Activated CD4-positive, alpha-beta memory T cell treated with anti-CD3 and anti-CD28 coated beads, Interleukin-2, amount 10 ng/mL, durations not matched to agents 7 days and 5 days (primary cell): ENCODE data around the gene RNF5. TPM values are rescaled to one million over a fixed set of nuclear protein-coding genes. Genes with fewer than 3 reads are reported as not detected.

Experiments
- CTCF ChIA-PET: fragments of 350-600 bp; sonication (Branson Sonifier 250); formaldehyde crosslinking; loops from one replicate; lab custom pipeline; 2021; ENCODE audit warnings: antibody characterized with exemption, inconsistent platforms; lab: Charles Lee
- POLR2A ChIA-PET: fragments of 350-600 bp; sonication (Branson Sonifier 250); formaldehyde crosslinking; loops from one replicate; lab custom pipeline; 2021; ENCODE audit warnings: antibody characterized with exemption; lab: Charles Lee
- DNase-seq: peaks from one replicate; pipeline ENCODE4 v3.0.0-alpha.2; 2020
- H3K27ac Mint-ChIP-seq: one replicate; pipeline ENCODE4 v1.8.0; 2021; ENCODE audit warnings: mild to moderate bottlenecking, mixed read lengths
- H3K27me3 Mint-ChIP-seq: one replicate; pipeline ENCODE4 v1.8.0; 2021; ENCODE audit warnings: mixed read lengths
- H3K36me3 Mint-ChIP-seq: one replicate; pipeline ENCODE4 v1.8.0; 2021; ENCODE audit warnings: low read depth, mixed read lengths
- H3K4me1 Mint-ChIP-seq: one replicate; pipeline ENCODE4 v1.8.0; 2021; ENCODE audit warnings: mixed read lengths
- H3K4me3 Mint-ChIP-seq: one replicate; pipeline ENCODE4 v1.8.0; 2021; ENCODE audit warnings: mild to moderate bottlenecking, mixed read lengths
- H3K9me3 Mint-ChIP-seq: one replicate; pipeline ENCODE4 v1.8.0; 2021; ENCODE audit warnings: mixed read lengths
- total RNA-seq, 2 experiments: library from RNA; stranded (reverse); gene quantifications; one replicate each; pipeline ENCODE4 v1.2.3, GENCODE V29; 2021

RNF5 gene
- total RNA-seq, 2 experiments from 2014 or later = 44.0 to 45.4 TPM

- Mint-ChIP-seq H3K27ac (no peak overlapping the region), H3K4me3 (no peak overlapping the region)
- POLR2A ChIA-PET = no interaction called here
Observed at GRCh38 chr6:32212076-32212760, 34.0 kb downstream of the RNF5 start.

GRCh38 chr6:32213649-32214048, 35.4 kb downstream of the RNF5 start:
- POLR2A ChIA-PET = no interaction called here
- Mint-ChIP-seq H3K9me3 (no peaks in the 10 kb centered on the region), H3K36me3 (no peaks in the 10 kb centered on the region), H3K27ac (no peak overlapping the region), H3K4me3 (no peak overlapping the region), H3K27me3 (peaks cover 7% of the 10 kb centered on the region), H3K4me1 (no peaks in the 10 kb centered on the region)
- DNase-seq = no peak
- CTCF ChIA-PET = no interaction called here

More at GRCh38 chr6:32212076-32212760, 34.0 kb downstream of the RNF5 start:
- no peaks in the 10 kb centered on the region for H3K36me3 Mint-ChIP-seq
- no peaks in the 10 kb centered on the region for H3K4me1 Mint-ChIP-seq
- DNase-seq = no peak
- CTCF ChIA-PET = no interaction called here
- H3K9me3 Mint-ChIP-seq = no peaks in the 10 kb centered on the region
- peaks cover 5% of the 10 kb centered on the region for H3K27me3 Mint-ChIP-seq

- Mint-ChIP-seq H3K4me3 (no peak overlapping the region), H3K4me1 (no peaks in the 10 kb centered on the region), H3K36me3 (no peaks in the 10 kb centered on the region), H3K27ac (no peak overlapping the region), H3K27me3 (peaks cover 4% of the 10 kb centered on the region), H3K9me3 (no peaks in the 10 kb centered on the region)
- CTCF ChIA-PET = no interaction called here
- DNase-seq = no peak
- POLR2A ChIA-PET = no interaction called here
Observed at GRCh38 chr6:32214126-32214525, 35.9 kb downstream of the RNF5 start.

- no peaks in the 10 kb centered on the region for H3K9me3 Mint-ChIP-seq
- no peak overlapping the region for H3K4me3 Mint-ChIP-seq
- CTCF ChIA-PET = no interaction called here
- POLR2A ChIA-PET = no interaction called here
- no peak for DNase-seq
- no peaks in the 10 kb centered on the region for H3K4me1 Mint-ChIP-seq
- H3K27me3 Mint-ChIP-seq = peaks cover 4% of the 10 kb centered on the region
- no peak overlapping the region for H3K27ac Mint-ChIP-seq
- no peaks in the 10 kb centered on the region for H3K36me3 Mint-ChIP-seq
Observed at GRCh38 chr6:32215617-32216016, 37.4 kb downstream of the RNF5 start.

GRCh38 chr6:32216285-32216684, 38.1 kb downstream of the RNF5 start:
- no peak for DNase-seq
- Mint-ChIP-seq H3K27me3 (peaks cover 4% of the 10 kb centered on the region), H3K36me3 (no peaks in the 10 kb centered on the region), H3K9me3 (no peaks in the 10 kb centered on the region), H3K4me3 (no peak overlapping the region), H3K4me1 (no peaks in the 10 kb centered on the region), H3K27ac (no peak overlapping the region)
- ChIA-PET CTCF (no interaction called here), POLR2A (no interaction called here)

- H3K27ac Mint-ChIP-seq = no peak overlapping the region
- H3K9me3 Mint-ChIP-seq = no peaks in the 10 kb centered on the region
- no peak for DNase-seq
- ChIA-PET POLR2A (no interaction called here), CTCF (no interaction called here)
- no peaks in the 10 kb centered on the region for H3K36me3 Mint-ChIP-seq
- H3K27me3 Mint-ChIP-seq = peaks cover 4% of the 10 kb centered on the region
- no peaks in the 10 kb centered on the region for H3K4me1 Mint-ChIP-seq
- no peak overlapping the region for H3K4me3 Mint-ChIP-seq
Observed at GRCh38 chr6:32216998-32217397, 38.8 kb downstream of the RNF5 start.

- Mint-ChIP-seq H3K4me3 (no peak overlapping the region), H3K27me3 (peaks cover 4% of the 10 kb centered on the region), H3K4me1 (no peaks in the 10 kb centered on the region), H3K36me3 (no peaks in the 10 kb centered on the region), H3K9me3 (no peaks in the 10 kb centered on the region), H3K27ac (no peak overlapping the region)
- DNase-seq = no peak
- ChIA-PET POLR2A (no interaction called here), CTCF (no interaction called here)
Observed at GRCh38 chr6:32218167-32218566, 40.0 kb downstream of the RNF5 start.

GRCh38 chr6:32220021-32220420, 41.8 kb downstream of the RNF5 start:
- H3K36me3 Mint-ChIP-seq = no peaks in the 10 kb centered on the region
- POLR2A ChIA-PET = no interaction called here
- H3K4me1 Mint-ChIP-seq = no peaks in the 10 kb centered on the region
- H3K9me3 Mint-ChIP-seq = no peaks in the 10 kb centered on the region
- no peak for DNase-seq
- CTCF ChIA-PET = no interaction called here
- no peak overlapping the region for H3K27ac Mint-ChIP-seq
- peaks cover 4% of the 10 kb centered on the region for H3K27me3 Mint-ChIP-seq
- H3K4me3 Mint-ChIP-seq = no peak overlapping the region

GRCh38 chr6:32222333-32223230, 44.4 kb downstream of the RNF5 start:
- ChIA-PET CTCF (interaction anchor here (0.6 kb wide), 1 partner anchor 83 kb away, joined by 3 read pairs; no protein-coding TSS in a partner anchor), POLR2A (no interaction called here)
- Mint-ChIP-seq H3K36me3 (no peaks in the 10 kb centered on the region), H3K4me3 (no peak overlapping the region), H3K27ac (no peak overlapping the region), H3K4me1 (no peaks in the 10 kb centered on the region), H3K9me3 (no peaks in the 10 kb centered on the region), H3K27me3 (peaks cover 2% of the 10 kb centered on the region)
- no peak for DNase-seq

- ChIA-PET CTCF (no interaction called here), POLR2A (no interaction called here)
- Mint-ChIP-seq H3K27ac (no peak within 1 kb of the TSS), H3K4me1 (no peaks in the 10 kb centered on the region), H3K4me3 (no peak within 1 kb of the TSS), H3K36me3 (no peaks in the 10 kb centered on the region), H3K27me3 (no peaks in the 10 kb centered on the region), H3K9me3 (no peaks in the 10 kb centered on the region)
- DNase-seq = no peak
Observed at GRCh38 chr6:32223258-32224235, 45.3 kb downstream of the RNF5 start, which contains the start of gene NOTCH4. TSS of gene NOTCH4 (minus strand) at chr6:32224067. CDS start at chr6:32223928, 139 bp downstream.

GRCh38 chr6:32224696-32225095, 46.5 kb downstream of the RNF5 start:
- Mint-ChIP-seq H3K4me3 (no peak overlapping the region), H3K4me1 (no peaks in the 10 kb centered on the region), H3K9me3 (no peaks in the 10 kb centered on the region), H3K36me3 (no peaks in the 10 kb centered on the region), H3K27me3 (no peaks in the 10 kb centered on the region), H3K27ac (no peak overlapping the region)
- POLR2A ChIA-PET = no interaction called here
- DNase-seq = no peak
- CTCF ChIA-PET = no interaction called here

- POLR2A ChIA-PET = no interaction called here
Observed at GRCh38 chr6:32226434-32226833, 48.2 kb downstream of the RNF5 start.

More at GRCh38 chr6:32226434-32226833, 48.2 kb downstream of the RNF5 start:
- no peak overlapping the region for H3K27ac Mint-ChIP-seq
- no peaks in the 10 kb centered on the region for H3K27me3 Mint-ChIP-seq
- CTCF ChIA-PET = no interaction called here
- no peak overlapping the region for H3K4me3 Mint-ChIP-seq
- no peaks in the 10 kb centered on the region for H3K36me3 Mint-ChIP-seq
- no peak for DNase-seq
- no peaks in the 10 kb centered on the region for H3K9me3 Mint-ChIP-seq
- H3K4me1 Mint-ChIP-seq = no peaks in the 10 kb centered on the region
